Measurements from ENCODE around the gene ARPC1B.

GRCh38 chr7:99384523-99384922, 10.0 kb downstream of the ARPC1B start:
- TF ChIP-seq, protein P1, sequence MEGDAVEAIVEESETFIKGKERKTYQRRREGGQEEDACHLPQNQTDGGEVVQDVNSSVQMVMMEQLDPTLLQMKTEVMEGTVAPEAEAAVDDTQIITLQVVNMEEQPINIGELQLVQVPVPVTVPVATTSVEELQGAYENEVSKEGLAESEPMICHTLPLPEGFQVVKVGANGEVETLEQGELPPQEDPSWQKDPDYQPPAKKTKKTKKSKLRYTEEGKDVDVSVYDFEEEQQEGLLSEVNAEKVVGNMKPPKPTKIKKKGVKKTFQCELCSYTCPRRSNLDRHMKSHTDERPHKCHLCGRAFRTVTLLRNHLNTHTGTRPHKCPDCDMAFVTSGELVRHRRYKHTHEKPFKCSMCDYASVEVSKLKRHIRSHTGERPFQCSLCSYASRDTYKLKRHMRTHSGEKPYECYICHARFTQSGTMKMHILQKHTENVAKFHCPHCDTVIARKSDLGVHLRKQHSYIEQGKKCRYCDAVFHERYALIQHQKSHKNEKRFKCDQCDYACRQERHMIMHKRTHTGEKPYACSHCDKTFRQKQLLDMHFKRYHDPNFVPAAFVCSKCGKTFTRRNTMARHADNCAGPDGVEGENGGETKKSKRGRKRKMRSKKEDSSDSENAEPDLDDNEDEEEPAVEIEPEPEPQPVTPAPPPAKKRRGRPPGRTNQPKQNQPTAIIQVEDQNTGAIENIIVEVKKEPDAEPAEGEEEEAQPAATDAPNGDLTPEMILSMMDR (IDR thresholded peaks at IDR 0.05), result no peak
- no peak for TF ChIP-seq EZH2 (IDR thresholded peaks at IDR 0.05)

Data from neural progenitor cell (in vitro differentiated cells).